ELR (cell line): Measurements from ENCODE around the gene KIF3C.
"Not testable (repeated sequence)": the region's sequence is repeated elsewhere in the genome, so short reads cannot be mapped to it uniquely, and the experiment has no call there.

Experiments used
- DNase-seq: peaks from one replicate; pipeline ENCODE4 v3.0.0-alpha.2; 2015; ENCODE audit warnings: low read depth

The KIF3C gene

GRCh38 chr2:25999406-25999805 is 17.1 kb upstream of the KIF3C start:
- DNase-seq: not testable (repeated sequence)

DNA sequence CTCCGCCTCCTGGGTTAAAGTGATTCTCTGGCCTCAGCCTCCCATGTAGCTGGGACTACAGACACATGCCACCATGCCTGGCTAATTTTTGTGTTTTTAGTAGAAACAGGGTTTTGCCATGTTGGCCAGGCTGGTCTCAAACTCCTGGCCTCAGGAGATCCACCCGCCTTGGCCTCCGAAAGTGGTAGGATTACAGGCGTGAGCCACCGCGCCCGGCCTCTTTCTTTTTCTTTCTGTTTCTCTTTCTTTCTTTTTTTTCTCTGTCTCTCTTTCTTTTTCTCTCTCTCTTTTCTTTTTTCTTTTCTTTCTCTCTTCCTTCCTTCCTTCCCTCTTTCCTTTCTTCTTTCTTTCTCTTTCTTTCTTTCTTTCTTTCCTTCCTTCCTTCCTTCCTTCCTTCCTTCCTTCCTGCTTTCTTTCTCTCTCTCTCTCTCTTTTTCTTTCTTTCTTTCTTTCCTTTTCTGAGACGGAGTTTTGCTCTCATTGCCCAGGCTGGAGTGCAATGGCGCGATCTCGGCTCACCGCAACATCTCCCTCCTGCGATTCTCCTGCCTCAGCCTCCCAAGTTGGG is 16.6 kb upstream of the KIF3C start:
- not testable (repeated sequence) for DNase-seq

GRCh38 chr2:25996844-25997243 is 14.5 kb upstream of the KIF3C start:
- no peak for DNase-seq

DNA sequence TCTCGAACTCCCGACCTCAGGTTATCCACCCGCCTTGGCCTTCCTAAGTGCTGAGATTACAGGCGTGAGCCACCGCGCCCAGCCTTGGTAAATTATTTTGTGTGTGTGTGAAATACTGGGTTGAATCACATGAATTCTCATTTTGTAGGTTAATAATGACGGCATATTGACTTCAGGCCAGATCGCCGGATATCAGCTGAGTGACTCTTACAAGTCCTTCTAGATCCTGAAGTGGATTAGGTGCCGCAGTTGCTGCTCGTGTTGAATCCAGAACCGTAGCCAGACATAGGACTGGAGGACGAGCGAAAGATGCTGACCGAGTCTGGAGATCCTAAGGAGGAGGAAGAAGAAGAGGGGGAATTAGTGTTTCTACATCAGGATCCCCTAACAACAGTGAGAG is 12.2 kb upstream of the KIF3C start:
- no peak for DNase-seq

- DNase-seq: no peak
These were observed 10.8 kb upstream of the KIF3C start for GRCh38 chr2:25993049-25993448.

DNA sequence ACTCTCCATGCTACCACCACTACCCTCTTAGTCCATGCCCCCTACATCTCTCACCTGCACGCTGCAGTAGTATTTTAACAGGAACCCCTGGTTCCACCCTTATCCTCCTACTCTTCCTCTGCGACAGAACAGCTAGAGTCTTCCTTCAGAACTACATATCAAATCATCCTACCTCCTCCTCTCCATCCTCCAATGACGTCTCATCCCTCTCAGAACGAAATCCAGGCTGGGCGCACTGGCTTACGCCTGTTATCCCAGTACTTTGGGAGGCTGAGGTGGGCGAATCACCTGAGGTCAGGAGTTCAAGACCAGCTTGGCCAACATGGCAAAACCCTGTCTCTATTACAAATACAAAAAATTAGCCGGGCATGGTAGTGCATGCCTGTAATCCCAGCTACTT is 10.3 kb upstream of the KIF3C start:
- DNase-seq: no peak

- no peak for DNase-seq
These were observed 9.7 kb upstream of the KIF3C start for GRCh38 chr2:25991965-25992364.

- DNase-seq: no peak
These were observed 6.9 kb upstream of the KIF3C start for GRCh38 chr2:25989154-25989553.

DNA sequence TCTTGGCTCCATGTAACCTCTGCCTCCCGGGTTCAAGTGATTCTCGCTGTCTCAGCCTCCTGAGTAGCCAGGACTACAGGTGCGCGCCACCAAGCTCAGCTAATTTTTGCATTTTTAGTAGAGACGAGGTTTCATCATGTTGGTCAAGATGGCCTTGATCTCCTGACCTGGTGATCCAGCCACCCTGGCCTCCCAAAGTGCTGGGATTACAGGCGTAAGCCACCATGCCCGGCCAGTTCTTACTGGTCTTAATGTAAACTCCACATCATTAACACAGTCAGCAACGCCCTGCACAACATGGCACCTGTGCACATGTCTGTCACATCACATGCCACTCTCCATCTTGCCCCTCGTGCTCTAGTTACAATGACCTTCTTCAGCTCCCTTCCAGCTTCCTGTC is 5.8 kb upstream of the KIF3C start:
- no peak for DNase-seq

DNA sequence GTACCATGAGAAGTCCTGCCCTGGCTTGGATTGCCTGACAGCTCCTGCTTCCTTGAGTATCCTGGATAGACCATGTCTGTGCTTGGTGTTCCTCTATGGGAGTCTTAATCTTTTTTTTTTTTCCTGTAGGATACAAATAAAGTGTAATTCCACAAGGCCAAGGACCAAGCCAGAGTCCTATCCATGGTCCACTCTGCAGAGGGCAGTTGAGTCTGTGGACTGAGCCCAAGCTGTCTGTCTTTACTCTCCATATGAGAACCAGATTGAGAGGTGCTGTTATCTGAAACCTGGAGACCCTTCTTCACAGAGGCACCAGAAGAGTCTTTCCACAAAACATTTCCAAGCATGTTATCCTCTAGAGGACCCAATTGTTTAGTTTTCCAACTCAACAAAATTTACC is 1.4 kb upstream of the KIF3C start:
- no peak for DNase-seq

GRCh38 chr2:25982968-25983280 is 627 bp upstream of the KIF3C start:
- DNase-seq: no peak

GRCh38 chr2:25981596-25982272 is 563 bp downstream of the KIF3C start:
- peak; percentile 35 for DNase-seq

- no peak for DNase-seq
These were observed 1.3 kb downstream of the KIF3C start for GRCh38 chr2:25980951-25981350.

DNA sequence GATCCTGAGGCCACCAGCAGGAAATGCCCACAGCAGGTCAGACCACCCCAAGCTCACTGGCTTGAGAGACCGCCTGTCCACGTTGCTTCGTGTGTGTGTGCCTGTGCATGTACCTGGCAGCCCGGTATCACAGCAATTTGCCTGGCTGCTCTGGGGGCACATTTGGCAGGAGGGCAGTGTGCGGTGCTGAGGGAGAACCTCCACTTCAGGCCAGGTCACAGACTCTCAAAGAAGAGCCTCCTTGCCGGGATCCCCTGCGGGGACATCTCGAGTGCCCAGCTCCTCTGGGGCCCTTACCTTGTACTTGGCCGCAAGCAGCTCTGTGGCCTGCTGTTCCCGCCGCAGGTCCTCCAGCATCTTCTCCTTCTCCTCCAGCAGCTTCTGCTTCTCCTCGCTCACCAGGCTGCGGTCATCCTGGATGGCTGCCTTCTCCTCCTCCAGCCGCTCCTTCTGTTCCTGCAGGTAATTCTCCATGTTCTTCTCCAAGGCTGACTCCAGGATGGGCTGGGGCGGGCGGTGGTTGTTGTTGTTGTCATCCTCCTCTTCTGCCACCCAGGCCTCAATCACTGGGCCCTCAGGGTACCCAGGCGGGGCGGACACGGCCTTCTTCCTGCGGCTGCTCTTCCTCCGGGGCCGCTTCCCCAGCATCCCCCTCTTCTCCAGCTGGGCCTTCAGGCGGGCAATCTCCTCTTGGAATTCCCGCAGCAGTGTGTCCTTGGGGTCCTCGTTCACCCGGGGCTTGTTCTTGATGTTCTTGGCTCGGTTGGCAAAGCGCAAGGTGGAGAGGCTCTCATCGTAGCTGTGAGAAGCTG is 2.0 kb downstream of the KIF3C start:
- no peak for DNase-seq

DNA sequence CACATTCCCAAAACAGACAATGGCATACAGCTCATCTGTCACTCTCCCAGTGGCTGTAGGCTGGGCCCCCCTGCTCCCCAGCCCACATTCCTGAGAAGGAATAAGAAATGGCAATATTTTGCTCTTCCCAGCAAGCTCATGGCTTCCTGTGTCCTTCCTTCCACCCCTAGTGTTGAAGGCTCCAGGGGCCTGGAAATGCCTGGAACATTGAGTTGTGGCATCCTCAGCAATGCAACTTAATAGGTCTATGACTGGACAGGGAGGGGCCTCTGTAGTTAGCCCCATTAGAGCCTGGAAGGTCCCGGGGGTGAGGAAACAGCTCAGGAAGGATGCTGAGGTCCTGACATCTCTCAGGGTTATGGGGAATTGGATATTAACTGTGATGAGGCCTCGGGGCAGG is 3.3 kb downstream of the KIF3C start:
- DNase-seq: peak; percentile 36

DNA sequence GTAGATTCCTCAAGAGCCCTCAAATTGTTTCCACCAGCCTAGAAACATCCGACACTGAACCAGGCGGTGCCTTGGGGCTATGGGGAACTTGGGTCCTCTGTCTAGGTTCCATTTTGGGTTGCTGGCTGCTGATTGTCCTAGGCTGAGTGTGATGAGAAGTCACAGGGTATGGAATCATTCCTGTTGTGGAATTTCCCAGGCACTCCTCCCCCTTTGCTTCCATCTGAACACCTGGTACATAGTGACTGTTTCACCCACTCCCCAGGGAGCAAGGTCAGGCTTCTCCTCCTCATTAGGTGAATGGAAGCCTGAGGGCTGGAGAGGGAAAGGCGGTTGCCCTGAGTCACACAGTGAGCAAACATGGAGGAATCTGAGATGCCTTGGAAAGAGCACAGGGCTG is 4.5 kb downstream of the KIF3C start:
- DNase-seq: peak; percentile 89

GRCh38 chr2:25976983-25977741 is 5.1 kb downstream of the KIF3C start:
- DNase-seq: peak; percentile 51

DNA sequence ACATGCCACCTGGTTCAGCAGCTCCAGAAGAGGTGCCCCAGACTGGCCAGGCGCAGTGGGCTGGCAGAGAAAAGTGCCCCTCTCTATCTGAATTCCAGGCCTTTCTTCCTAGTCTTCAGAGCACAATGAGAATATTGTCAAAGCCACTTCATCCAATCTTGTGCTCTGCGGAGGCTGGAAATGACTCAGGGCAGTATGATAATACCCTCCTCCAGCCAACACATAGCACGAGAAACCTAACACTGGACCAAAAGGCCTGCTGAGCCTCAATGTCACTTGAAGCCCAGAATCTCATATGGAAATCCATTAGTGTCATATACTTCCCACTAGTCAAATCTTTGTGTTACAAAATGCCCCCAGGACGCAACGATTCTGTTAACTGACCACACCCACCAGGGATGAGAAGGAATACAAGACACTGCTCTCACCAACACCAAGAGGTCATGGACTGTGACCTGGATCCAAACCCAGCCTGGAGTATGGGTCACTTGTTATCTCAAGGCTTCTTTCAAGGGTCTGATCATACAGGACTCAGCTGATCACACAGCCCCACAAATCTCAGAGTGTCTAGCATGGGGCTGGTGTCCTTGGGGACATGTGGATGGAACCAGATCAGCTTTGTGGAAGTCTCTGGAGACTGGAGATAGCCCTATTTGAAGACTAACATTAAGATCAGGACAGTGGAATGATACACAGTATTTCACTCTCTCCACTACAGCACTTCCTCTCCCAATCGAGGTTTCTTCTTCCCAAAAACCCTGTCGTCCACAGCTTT is 10.1 kb downstream of the KIF3C start:
- peak; percentile 67 for DNase-seq

DNA sequence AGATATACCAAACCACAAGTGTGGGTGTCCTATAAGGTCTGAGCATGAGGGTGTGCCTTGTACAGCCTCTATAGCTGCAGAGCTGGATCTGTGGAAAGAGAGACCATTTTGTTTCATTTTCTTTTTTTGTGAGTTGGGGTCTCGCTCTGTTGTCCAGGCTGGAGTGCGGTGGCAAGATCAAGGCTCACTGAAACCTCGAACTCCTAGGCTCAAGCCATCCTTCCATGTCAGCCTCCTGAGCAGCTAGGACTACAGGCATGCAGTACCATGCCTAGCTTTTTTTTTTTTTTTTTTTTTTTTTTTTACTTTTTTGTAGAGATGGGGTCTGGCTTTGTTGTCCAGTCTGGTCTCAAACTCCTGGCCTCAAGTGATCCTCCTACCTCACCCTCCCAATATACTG is 10.7 kb downstream of the KIF3C start:
- no peak for DNase-seq

DNA sequence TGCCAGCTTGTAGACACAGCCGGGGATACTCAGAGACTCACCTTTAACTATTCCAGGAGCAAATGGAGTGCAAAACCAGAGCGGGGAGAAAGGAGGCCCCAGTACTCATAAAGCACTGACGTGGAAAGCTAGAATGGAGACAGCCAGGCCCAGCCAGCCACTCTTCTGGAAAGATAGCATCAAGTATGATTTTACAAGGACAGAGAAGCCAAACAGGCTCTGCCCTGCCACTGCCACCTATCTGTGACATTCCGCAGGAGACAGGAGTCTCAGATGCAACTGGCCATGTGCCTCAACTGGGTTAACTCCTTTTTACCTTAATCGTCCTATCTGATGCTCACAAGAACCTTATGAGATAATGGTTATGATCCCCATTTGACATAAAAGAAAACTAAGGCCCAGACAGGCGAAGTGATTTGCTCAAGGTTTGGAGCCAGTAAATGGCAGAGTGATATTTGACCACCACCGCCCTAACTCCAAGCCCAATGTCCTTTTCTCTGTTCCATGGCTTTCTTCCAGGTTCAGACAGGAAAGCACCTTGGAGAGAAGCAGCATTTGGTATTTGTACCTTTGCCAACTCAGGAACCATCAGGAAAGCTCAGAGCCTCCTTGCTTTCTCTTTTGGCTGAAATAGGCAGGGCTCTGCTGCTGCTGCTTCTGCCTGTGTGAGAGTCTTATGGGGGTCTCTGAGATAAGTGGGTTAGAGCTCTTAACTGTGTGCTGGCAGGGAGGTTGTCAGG is 15.6 kb downstream of the KIF3C start:
- no peak for DNase-seq

DNA sequence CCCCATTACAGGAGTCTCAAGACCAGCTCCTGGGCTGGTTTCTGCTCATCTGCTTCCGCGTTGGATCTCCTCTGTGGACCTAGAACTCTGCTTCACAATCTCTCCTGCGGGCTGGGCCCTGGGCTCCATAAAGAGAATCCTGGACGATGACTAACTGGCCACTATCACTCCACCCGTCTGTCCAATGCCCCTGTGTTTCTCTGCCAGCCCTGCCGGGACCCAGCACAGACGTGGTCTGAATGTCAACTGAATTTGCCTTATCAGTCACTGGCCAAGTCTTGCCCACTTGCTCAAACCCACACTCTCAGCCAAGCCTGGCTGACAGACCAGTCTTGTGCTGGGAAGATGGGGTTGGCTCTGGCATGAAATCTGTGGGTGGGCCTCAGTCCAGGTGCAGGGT is 17.4 kb downstream of the KIF3C start:
- peak; percentile 28 for DNase-seq
